Esophagus squamous epithelium (tissue), 5 donors: ENCODE data around the gene PDK2. TPM values are rescaled to one million over a fixed set of nuclear protein-coding genes. Genes with fewer than 3 reads are reported as not detected.

Experiments
- DNase-seq: peaks from one replicate; lab custom pipeline; 2025; lab: John Stamatoyannopoulos, UW
- H3K27ac ChIP-seq, 4 donors: fragments of 200-600 bp; sonication (generic); one replicate each; pipeline ENCODE4 v1.5.1; 2016 to 2019; ENCODE audit warnings: mild to moderate bottlenecking in 1 of 4
- H3K27me3 ChIP-seq, 4 donors: fragments of 200-600 bp; sonication (generic); 1 replicate in 3 of 4; 2 replicates in 1 of 4; pipeline versions ENCODE4 v1.5.1 to v1.6.0; 2017 to 2021; ENCODE audit warnings: antibody characterized with exemption in 1 of 4
- H3K36me3 ChIP-seq, 3 donors: fragments of 200-600 bp; sonication (generic); one replicate each; pipeline ENCODE4 v1.5.1; 2016 to 2019
- H3K4me1 ChIP-seq, 3 donors: fragments of 200-600 bp; sonication (generic); one replicate each; pipeline ENCODE4 v1.5.1; 2017 to 2019
- H3K4me3 ChIP-seq, 4 donors: fragments of 200-600 bp; sonication (generic); 1 replicate in 3 of 4; 2 replicates in 1 of 4; pipeline ENCODE4 v1.5.1; 2016 to 2019; ENCODE audit warnings: mild to moderate bottlenecking in 2 of 4, moderate library complexity in 1 of 4
- H3K9me3 ChIP-seq, 3 donors: fragments of 200-600 bp; sonication (generic); one replicate each; pipeline ENCODE4 v1.5.1; 2016 to 2019
- CTCF ChIP-seq, 6 experiments: fragments of 450-650 bp in 4 of 6; fragments of 200-600 bp in 2 of 6; sonication (generic) in 2 of 6; IDR thresholded peaks; one replicate each; pipeline ENCODE4 v1.5.1; 2016 to 2019; ENCODE audit warnings: antibody characterized with exemption in 6 of 6, mild to moderate bottlenecking in 4 of 6, moderate library complexity in 4 of 6
- POLR2A ChIP-seq, 4 donors: fragments of 450-650 bp; IDR thresholded peaks; one replicate each; pipeline ENCODE4 v1.6.1; 2017; ENCODE audit warnings: antibody characterized with exemption in 4 of 4, mild to moderate bottlenecking in 4 of 4, moderate library complexity in 3 of 4
- WGBS, 2 donors: methylation state at CpG; one replicate each; pipeline ENCODE4 v1.1.5; 2018; 5-methylcytosine and 5-hydroxymethylcytosine counted together
- intact Hi-C: fragments of 100-400 bp; cut with DNase I; formaldehyde crosslinking; loops from one replicate; pipeline ENCODE4 v1.15.0; 2022
- total RNA-seq, 4 donors: library from RNA; depleted of rRNA; stranded (reverse); fragments of >200 nt; gene quantifications; one replicate each; pipeline ENCODE4 v1.1.0, GENCODE V29; 2016
- donor health status: DM: yes; HTN: yes; CAD: no.

Gene PDK2
- total RNA-seq, 4 donors from 2014 or later = 5.2 to 20.2 (median 12.8) TPM

GRCh38 chr17:50123649-50124349 lies 28.6 kb downstream of the PDK2 start:
- 38 to 56% methylated on average over 9 to 11 of the region's 12 CpGs for WGBS, 2 donors
- peak overlapping the region in 3 of 4 donors; percentile 27 to 72 (median 54) for H3K27ac ChIP-seq
- peaks cover under 1 to 24% (median 5%) of the 10 kb centered on the region in 3 donors for H3K4me1 ChIP-seq
- DNase-seq = no peak
- no peak overlapping the region for H3K4me3 ChIP-seq
- H3K9me3 ChIP-seq = no peaks in the 10 kb centered on the region
- no peaks in the 10 kb centered on the region for H3K36me3 ChIP-seq
- peaks cover 0 to 29% (median 2%) of the 10 kb centered on the region in 4 donors for H3K27me3 ChIP-seq
- TF ChIP-seq POLR2A (IDR thresholded peaks at IDR 0.05) (no peak), CTCF (IDR thresholded peaks at IDR 0.05) (no peak)
- intact Hi-C loops = no loop called here

- no peak for DNase-seq
- 87 to 96% methylated on average over 4 of the region's 4 CpGs for WGBS, 2 donors
- Histone ChIP-seq H3K36me3 (no peaks in the 10 kb centered on the region), H3K9me3 (no peaks in the 10 kb centered on the region), H3K4me3 (no peak overlapping the region), H3K27me3 (peaks cover 5 to 35% (median 9%) of the 10 kb centered on the region in 4 donors), H3K27ac (no peak overlapping the region), H3K4me1 (peaks cover 12 to 41% (median 16%) of the 10 kb centered on the region in 3 donors)
- intact Hi-C loops = no loop called here
- TF ChIP-seq POLR2A (IDR thresholded peaks at IDR 0.05) (no peak), CTCF (IDR thresholded peaks at IDR 0.05) (no peak)
These were observed 30.4 kb downstream of the PDK2 start for GRCh38 chr17:50125420-50125997.

DNA sequence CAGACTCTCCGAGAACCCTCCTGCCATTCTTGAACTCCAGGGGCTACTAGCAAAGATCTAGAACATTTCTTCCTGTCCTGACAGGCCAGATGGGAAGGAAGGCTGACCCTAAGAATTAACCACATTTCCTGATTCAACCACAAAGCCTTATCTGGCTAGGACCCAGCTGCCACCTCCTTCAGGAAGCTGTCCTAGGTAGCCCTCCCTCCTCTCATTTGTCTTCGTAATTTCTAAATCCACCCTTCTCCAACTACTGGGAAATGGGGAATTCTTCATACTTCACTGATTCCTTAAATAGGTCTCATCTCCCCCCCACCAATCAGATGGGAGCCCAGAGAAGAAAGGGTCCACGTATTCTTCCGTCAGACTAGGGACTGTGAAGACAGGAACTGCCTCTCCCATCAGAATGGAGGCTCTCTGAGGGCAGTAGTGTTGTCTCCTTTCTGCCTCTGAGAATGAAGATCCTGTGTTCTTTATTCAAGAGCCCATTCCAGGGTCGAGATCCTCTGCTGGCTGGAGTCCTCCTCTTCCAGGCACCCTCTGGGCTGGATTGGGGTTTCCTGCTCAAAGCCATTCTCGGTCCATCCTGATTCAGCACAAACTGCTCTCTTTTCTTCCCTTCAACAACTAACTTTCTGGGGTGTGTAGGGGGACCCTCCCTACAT lies 32.7 kb downstream of the PDK2 start:
- intact Hi-C loops = no loop called here
- TF ChIP-seq CTCF (IDR thresholded peaks at IDR 0.05) (no peak), POLR2A (IDR thresholded peaks at IDR 0.05) (no peak)
- H3K9me3 ChIP-seq = no peaks in the 10 kb centered on the region
- peaks cover 12 to 48% (median 16%) of the 10 kb centered on the region in 3 donors for H3K4me1 ChIP-seq
- no peak overlapping the region for H3K4me3 ChIP-seq
- H3K27me3 ChIP-seq = peaks cover 5 to 41% (median 9%) of the 10 kb centered on the region in 4 donors
- 41 to 70% methylated on average over 5 of the region's 6 CpGs for WGBS, 2 donors
- H3K27ac ChIP-seq = no peak overlapping the region
- no peaks in the 10 kb centered on the region for H3K36me3 ChIP-seq
- no peak for DNase-seq

DNA sequence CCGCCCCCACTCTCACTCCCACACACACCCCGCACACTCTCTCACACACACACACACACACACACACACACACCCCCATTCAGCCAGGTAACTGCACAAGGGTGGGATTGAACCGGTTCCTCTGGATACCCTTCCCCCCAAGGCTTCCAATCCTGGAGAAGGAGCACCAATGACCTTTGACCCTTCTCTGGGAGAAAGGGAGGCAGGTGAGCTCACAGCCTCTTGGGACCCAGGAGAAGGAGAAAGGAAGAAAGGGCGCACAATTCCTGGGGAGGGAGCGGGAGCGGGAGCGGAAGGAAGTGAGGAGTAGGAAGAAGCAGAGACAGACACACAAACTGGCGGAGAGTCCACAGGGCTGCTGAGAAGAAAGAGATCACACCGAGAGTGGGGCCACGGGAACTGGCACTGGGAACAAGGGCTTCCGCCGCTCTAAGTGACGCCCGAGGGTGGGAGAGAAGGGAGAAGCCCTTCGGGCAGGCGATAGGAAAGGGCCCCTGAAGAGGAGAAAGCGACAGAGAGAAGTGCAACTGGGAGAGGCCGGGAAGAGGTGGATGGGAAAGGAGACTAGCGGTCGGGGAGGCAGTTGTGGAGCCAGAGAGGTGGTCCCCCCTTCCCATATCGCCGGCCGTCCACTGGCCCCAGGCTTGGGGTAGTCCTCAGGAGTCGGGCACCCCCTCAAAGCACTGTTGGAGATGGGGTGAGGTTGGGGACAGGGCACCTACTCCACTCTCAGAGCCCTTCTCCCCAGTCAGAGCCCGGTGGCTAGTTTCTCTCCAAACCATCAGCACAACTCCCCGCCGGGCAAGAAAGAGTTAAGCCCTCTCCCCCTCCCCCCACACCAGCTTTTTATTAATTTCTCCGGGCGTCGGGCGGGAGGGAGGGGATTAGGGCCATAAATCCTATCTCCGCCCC lies 33.5 kb downstream of the PDK2 start:
- DNase-seq = no peak
- 30 to 31% methylated on average over 23 to 24 of the region's 32 CpGs for WGBS, 2 donors
- intact Hi-C loops = no loop called here
- H3K4me1 ChIP-seq = peaks cover 12 to 54% (median 15%) of the 10 kb centered on the region in 3 donors
- peak overlapping the region; percentile 24 to 73 (median 42) for H3K4me3 ChIP-seq
- H3K36me3 ChIP-seq = no peaks in the 10 kb centered on the region
- TF ChIP-seq CTCF (IDR thresholded peaks at IDR 0.05) (no peak), POLR2A (IDR thresholded peaks at IDR 0.05) (no peak)
- H3K27me3 ChIP-seq = peaks cover 5 to 41% (median 9%) of the 10 kb centered on the region in 4 donors
- no peaks in the 10 kb centered on the region for H3K9me3 ChIP-seq
- H3K27ac ChIP-seq = peak overlapping the region in 2 of 4 donors; percentile 4 to 29
